MM.1S (cell line): ENCODE measurements around the gene PRM3.

Source experiments
- DNase-seq: peaks from one replicate; pipeline ENCODE4 v3.0.0-alpha.2; 2015
- H2AFZ ChIP-seq: fragments of 300-600 bp; sonication (generic); 2 replicates; pipeline ENCODE4 v1.6.0; 2016; ENCODE audit warnings: antibody characterized with exemption, low read length
- H3F3A ChIP-seq: fragments of 300-600 bp; sonication (generic); 2 replicates; pipeline ENCODE4 v1.6.1; 2016; ENCODE audit warnings: mild to moderate bottlenecking, antibody characterized with exemption, low read length, moderate library complexity, mixed read lengths; ENCODE audit not compliant: insufficient read depth
- H3K27ac ChIP-seq: fragments of 300-600 bp; sonication (generic); 2 replicates; pipeline ENCODE4 v1.5.1; 2016; ENCODE audit warnings: mild to moderate bottlenecking, low read length
- H3K27me3 ChIP-seq: fragments of 300-600 bp; sonication (generic); replicated peaks from 2 replicates; pipeline ENCODE4 v1.6.0; 2016; ENCODE audit warnings: low read length; ENCODE audit not compliant: insufficient read depth
- H3K36me3 ChIP-seq: fragments of 300-600 bp; sonication (generic); replicated peaks from 2 replicates; pipeline ENCODE4 v1.6.1; 2016; ENCODE audit warnings: mild to moderate bottlenecking, low read length, mixed read lengths; ENCODE audit not compliant: insufficient read depth
- H3K4me1 ChIP-seq: fragments of 300-600 bp; sonication (generic); 2 replicates; pipeline ENCODE4 v1.6.1; 2016; ENCODE audit warnings: low read length, mixed read lengths
- H3K4me2 ChIP-seq: fragments of 300-600 bp; sonication (generic); 2 replicates; pipeline ENCODE4 v1.6.0; 2016; ENCODE audit warnings: low read depth, low read length
- H3K4me3 ChIP-seq: fragments of 300-600 bp; sonication (generic); 2 replicates; pipeline ENCODE4 v1.5.1; 2016; ENCODE audit warnings: low read length, mixed read lengths
- H3K79me2 ChIP-seq: fragments of 300-600 bp; sonication (generic); 2 replicates; pipeline ENCODE4 v1.6.1; 2016; ENCODE audit warnings: mixed run types, low read length, mixed read lengths
- H3K9ac ChIP-seq: fragments of 300-600 bp; sonication (generic); 2 replicates; pipeline ENCODE4 v1.6.1; 2016; ENCODE audit warnings: low read length, mixed read lengths
- H3K9me2 ChIP-seq: fragments of 300-600 bp; sonication (generic); replicated peaks from 2 replicates; pipeline ENCODE4 v1.6.1; 2016; ENCODE audit warnings: mild to moderate bottlenecking, low read length, mixed read lengths; ENCODE audit not compliant: insufficient read depth
- H3K9me3 ChIP-seq: fragments of 300-600 bp; sonication (generic); replicated peaks from 2 replicates; pipeline ENCODE4 v1.6.1; 2016; ENCODE audit warnings: mild to moderate bottlenecking, low read length, mixed read lengths; ENCODE audit not compliant: insufficient read depth
- H4K20me1 ChIP-seq: fragments of 300-600 bp; sonication (generic); 2 replicates; pipeline ENCODE4 v1.6.1; 2016; ENCODE audit warnings: mild to moderate bottlenecking, low read length, moderate library complexity, mixed read lengths; ENCODE audit not compliant: insufficient read depth
- CTCF ChIP-seq: fragments of 300-600 bp; sonication (generic); IDR thresholded peaks from 2 replicates; pipeline ENCODE4 v1.5.1; 2016; ENCODE audit warnings: antibody characterized with exemption, low read length, mixed read lengths
- EZH2 ChIP-seq: fragments of 300-600 bp; sonication (generic); optimal IDR thresholded peaks from 2 replicates; pipeline ENCODE3; 2017; ENCODE audit warnings: low read depth, mild to moderate bottlenecking, antibody characterized with exemption, low read length, mixed read lengths
- EZH2phosphoT487 ChIP-seq: fragments of 300-600 bp; sonication (generic); IDR thresholded peaks from 2 replicates; pipeline ENCODE4 v1.6.1; 2018; ENCODE audit warnings: antibody characterized with exemption, low read length

PRM3 gene

DNA sequence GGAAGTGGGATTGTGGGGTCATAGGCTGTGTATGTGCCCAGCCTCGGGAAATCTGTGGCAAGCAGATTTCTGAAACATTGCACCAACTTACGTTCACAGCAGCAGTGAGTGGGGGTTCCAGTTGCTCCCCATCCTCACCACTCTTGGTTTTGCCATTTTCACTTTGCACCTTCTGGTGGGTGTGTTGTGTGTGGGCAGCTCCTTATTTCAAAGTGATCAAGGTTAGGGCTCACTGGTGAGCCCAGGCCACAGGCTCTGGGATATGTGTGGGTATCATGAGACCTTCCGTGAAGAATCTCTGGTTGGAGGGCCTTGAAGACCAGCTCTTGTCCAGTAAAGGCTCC is 37.2 kb upstream of the PRM3 start:
- TF ChIP-seq EZH2 = no peak
- Histone ChIP-seq H4K20me1 (no peaks in the 10 kb centered on the region), H2AFZ (no peak overlapping the region), H3K4me1 (peaks cover 46% of the 10 kb centered on the region), H3K4me3 (peak overlapping the region; percentile 32), H3K27me3 (no peaks in the 10 kb centered on the region), H3K4me2 (peak overlapping the region; percentile 93), H3K36me3 (no peaks in the 10 kb centered on the region), H3K9me2 (no peaks in the 10 kb centered on the region), H3K9ac (peak overlapping the region; percentile 86), H3K79me2 (no peaks in the 10 kb centered on the region), H3F3A (peaks cover 45% of the 10 kb centered on the region), H3K9me3 (no peaks in the 10 kb centered on the region), H3K27ac (peak overlapping the region; percentile 100)
- no peak for DNase-seq

DNA sequence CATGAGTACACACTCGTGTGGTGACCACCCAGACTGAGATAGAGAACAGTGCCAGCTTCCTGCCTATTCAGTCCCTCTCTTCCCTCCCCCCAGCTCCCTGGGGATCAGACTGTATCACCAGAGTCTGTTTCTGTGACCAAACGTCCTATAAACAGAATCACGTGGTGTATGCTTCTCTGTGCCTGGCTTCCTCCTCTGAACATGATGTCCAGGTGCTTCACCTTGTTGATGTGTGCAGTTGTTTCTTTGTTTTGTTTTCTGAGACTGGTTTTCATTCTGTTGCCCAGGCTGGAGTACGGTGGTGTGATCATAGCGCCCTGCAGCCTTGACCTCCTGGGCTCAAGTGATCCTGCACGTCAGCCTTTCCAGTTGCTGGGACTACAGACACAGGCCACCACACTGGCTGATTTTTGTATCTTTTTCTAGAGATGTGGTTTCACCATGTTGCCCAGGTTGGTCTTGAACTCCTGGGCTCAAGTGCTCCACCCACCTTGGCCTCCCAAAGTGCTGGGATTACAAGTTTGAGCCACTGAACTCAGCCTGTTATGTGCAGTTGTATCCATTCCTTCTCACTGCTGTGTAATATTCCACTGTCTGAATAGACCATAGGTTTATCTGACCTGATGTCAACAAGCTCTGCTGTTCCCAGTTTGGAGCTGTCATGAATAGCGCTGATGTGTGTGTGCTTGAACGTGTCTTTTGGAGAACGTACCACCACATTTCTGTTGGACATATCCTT is 36.6 kb upstream of the PRM3 start:
- no peak overlapping the region for H2AFZ ChIP-seq
- peak overlapping the region; percentile 32 for H3K4me3 ChIP-seq
- peak; percentile 89 for DNase-seq

GRCh38 chr16:11308493-11309283 is 35.3 kb upstream of the PRM3 start:
- no peak overlapping the region for H3K4me3 ChIP-seq
- H3K36me3 ChIP-seq = no peaks in the 10 kb centered on the region
- peak overlapping the region; percentile 100 for H3K27ac ChIP-seq
- H2AFZ ChIP-seq = no peak overlapping the region
- H3K79me2 ChIP-seq = no peaks in the 10 kb centered on the region
- H3K27me3 ChIP-seq = no peaks in the 10 kb centered on the region
- no peaks in the 10 kb centered on the region for H3K9me3 ChIP-seq
- DNase-seq = peak; percentile 84
- H3K4me2 ChIP-seq = peak overlapping the region; percentile 93; the same call in 1 of the 2 replicates
- H4K20me1 ChIP-seq = no peaks in the 10 kb centered on the region
- H3K4me1 ChIP-seq = peaks cover 46% of the 10 kb centered on the region
- TF ChIP-seq CTCF (no peak), EZH2phosphoT487 (no peak), EZH2 (no peak)
- peak overlapping the region; percentile 86 for H3K9ac ChIP-seq
- peaks cover 45% of the 10 kb centered on the region for H3F3A ChIP-seq
- H3K9me2 ChIP-seq = no peaks in the 10 kb centered on the region

More for the DNA sequence above, 36.6 kb upstream of the PRM3 start:
- Histone ChIP-seq H3F3A (peaks cover 45% of the 10 kb centered on the region), H3K27ac (peak overlapping the region; percentile 100), H3K9ac (peak overlapping the region; percentile 86), H3K4me1 (peaks cover 46% of the 10 kb centered on the region), H3K27me3 (no peaks in the 10 kb centered on the region), H3K79me2 (no peaks in the 10 kb centered on the region), H3K9me3 (no peaks in the 10 kb centered on the region), H3K4me2 (peak overlapping the region; percentile 93), H3K9me2 (no peaks in the 10 kb centered on the region), H4K20me1 (no peaks in the 10 kb centered on the region), H3K36me3 (no peaks in the 10 kb centered on the region)
- no peak for TF ChIP-seq EZH2phosphoT487
- TF ChIP-seq EZH2 = no peak
- TF ChIP-seq CTCF = no peak
